ENCODE results near the gene CCL14. TPM values are rescaled to one million over a fixed set of nuclear protein-coding genes. Genes with fewer than 3 reads are reported as not detected.
A peak's percentile ranks its signal among the peaks of the same experiment; 100 is the strongest.

The CCL14 gene
- total and polyA plus RNA-seq, 2 of the 13 experiments (the other 11 are each of a cell fraction or from before 2014, with no cell fraction given): 1.1 to 1.7 TPM

DNA sequence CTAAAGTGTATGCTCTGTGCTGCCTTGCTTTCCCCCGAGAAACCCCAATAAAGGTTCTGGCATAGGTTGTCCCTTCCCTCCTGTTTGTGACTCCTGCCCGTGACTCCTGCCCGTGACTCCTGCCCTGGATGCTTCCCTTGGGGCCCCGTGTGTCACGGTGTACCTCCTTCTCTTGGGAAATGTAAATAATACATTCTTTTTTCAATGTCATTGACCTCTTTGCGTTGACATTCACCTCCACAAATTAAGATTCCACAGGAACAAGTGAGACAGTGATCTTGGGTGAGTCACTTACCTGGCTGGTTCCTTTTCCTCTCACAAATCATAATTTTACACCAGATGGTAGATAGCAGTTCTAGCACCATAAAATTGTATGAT is 14.2 kb upstream of the CCL14 start (continued):
- no peak for TF ChIP-seq NRL (CRISPR knock-in tag; IDR thresholded peaks at IDR 0.05; ENCODE audit: borderline replicate concordance)
- TF ChIP-seq ZBTB20 (CRISPR knock-in tag; IDR thresholded peaks at IDR 0.05; ENCODE audit: borderline replicate concordance, low read depth): no peak
- peak; percentile 75 to 79 for TF ChIP-seq NR2F1 (CRISPR knock-in tag; IDR thresholded peaks at IDR 0.05)
- peak; percentile 68; the same call in 1 of the 2 replicates for TF ChIP-seq SOX5 (CRISPR knock-in tag; IDR thresholded peaks at IDR 0.05; ENCODE audit: borderline replicate concordance)
- no peak for TF ChIP-seq ATAD3A (CRISPR knock-in tag; IDR thresholded peaks at IDR 0.05)
- TF ChIP-seq RFX1 (IDR thresholded peaks at IDR 0.05): no peak
- no peak for TF ChIP-seq TCF7L2 (IDR thresholded peaks at IDR 0.05; ENCODE audit: low read depth, low read length)
- no peak for TF ChIP-seq ELF1 (CRISPR knock-in tag; IDR thresholded peaks at IDR 0.05)
- TF ChIP-seq MEF2D (CRISPR knock-in tag; IDR thresholded peaks at IDR 0.05): no peak
- TF ChIP-seq ZMYM2 (CRISPR knock-in tag; IDR thresholded peaks at IDR 0.05): no peak
- no peak for TF ChIP-seq ZNF782 (CRISPR knock-in tag; IDR thresholded peaks at IDR 0.05; ENCODE audit: borderline replicate concordance)
- no peak for TF ChIP-seq HOXA7 (CRISPR knock-in tag; IDR thresholded peaks at IDR 0.05)
- no peak for TF ChIP-seq REL (CRISPR knock-in tag; conservative IDR thresholded peaks at IDR 0.05)
- no peak for TF ChIP-seq ZNF660 (CRISPR knock-in tag; IDR thresholded peaks at IDR 0.05; ENCODE audit: borderline replicate concordance, low read depth)
- TF ChIP-seq IKZF1 (IDR thresholded peaks at IDR 0.05): no peak
- no peak for TF ChIP-seq TOE1 (CRISPR knock-in tag; IDR thresholded peaks at IDR 0.05)
- TF ChIP-seq SALL2 (CRISPR knock-in tag; IDR thresholded peaks at IDR 0.05): no peak
- no peak for TF ChIP-seq YY1 (IDR thresholded peaks at IDR 0.05; ENCODE audit: insufficient read depth, insufficient replicate concordance, low read depth, low read length)
- TF ChIP-seq PCBP1 (IDR thresholded peaks at IDR 0.05; ENCODE audit: borderline replicate concordance, low read depth, low read length): no peak
- no peak; the same call in 1 of the 2 replicates for TF ChIP-seq MED1 (CRISPR knock-in tag; IDR thresholded peaks at IDR 0.05)
- TF ChIP-seq, protein P1, sequence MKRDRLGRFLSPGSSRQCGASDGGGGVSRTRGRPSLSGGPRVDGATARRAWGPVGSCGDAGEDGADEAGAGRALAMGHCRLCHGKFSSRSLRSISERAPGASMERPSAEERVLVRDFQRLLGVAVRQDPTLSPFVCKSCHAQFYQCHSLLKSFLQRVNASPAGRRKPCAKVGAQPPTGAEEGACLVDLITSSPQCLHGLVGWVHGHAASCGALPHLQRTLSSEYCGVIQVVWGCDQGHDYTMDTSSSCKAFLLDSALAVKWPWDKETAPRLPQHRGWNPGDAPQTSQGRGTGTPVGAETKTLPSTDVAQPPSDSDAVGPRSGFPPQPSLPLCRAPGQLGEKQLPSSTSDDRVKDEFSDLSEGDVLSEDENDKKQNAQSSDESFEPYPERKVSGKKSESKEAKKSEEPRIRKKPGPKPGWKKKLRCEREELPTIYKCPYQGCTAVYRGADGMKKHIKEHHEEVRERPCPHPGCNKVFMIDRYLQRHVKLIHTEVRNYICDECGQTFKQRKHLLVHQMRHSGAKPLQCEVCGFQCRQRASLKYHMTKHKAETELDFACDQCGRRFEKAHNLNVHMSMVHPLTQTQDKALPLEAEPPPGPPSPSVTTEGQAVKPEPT (CRISPR knock-in tag; IDR thresholded peaks at IDR 0.05; ENCODE audit: low read depth): no peak
- no peak for TF ChIP-seq KAT7 (CRISPR knock-in tag; IDR thresholded peaks at IDR 0.05; ENCODE audit: borderline replicate concordance)
- TF ChIP-seq SMAD1 (CRISPR knock-in tag; IDR thresholded peaks at IDR 0.05; ENCODE audit: borderline replicate concordance, low read depth): no peak
- TF ChIP-seq, protein P2, sequence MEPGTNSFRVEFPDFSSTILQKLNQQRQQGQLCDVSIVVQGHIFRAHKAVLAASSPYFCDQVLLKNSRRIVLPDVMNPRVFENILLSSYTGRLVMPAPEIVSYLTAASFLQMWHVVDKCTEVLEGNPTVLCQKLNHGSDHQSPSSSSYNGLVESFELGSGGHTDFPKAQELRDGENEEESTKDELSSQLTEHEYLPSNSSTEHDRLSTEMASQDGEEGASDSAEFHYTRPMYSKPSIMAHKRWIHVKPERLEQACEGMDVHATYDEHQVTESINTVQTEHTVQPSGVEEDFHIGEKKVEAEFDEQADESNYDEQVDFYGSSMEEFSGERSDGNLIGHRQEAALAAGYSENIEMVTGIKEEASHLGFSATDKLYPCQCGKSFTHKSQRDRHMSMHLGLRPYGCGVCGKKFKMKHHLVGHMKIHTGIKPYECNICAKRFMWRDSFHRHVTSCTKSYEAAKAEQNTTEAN (CRISPR knock-in tag; conservative IDR thresholded peaks at IDR 0.05): no peak
- TF ChIP-seq CCDC6 (CRISPR knock-in tag; IDR thresholded peaks at IDR 0.05): no peak
- peak; percentile 80; the same call in 1 of the 2 replicates for TF ChIP-seq NR2F6 (IDR thresholded peaks at IDR 0.05)
- peak; percentile 81; the same call in 1 of the 2 replicates for TF ChIP-seq NR2F6 (CRISPR knock-in tag; IDR thresholded peaks at IDR 0.05)
- TF ChIP-seq ZNF839 (CRISPR knock-in tag; IDR thresholded peaks at IDR 0.05; ENCODE audit: borderline replicate concordance): no peak
- TF ChIP-seq ZNF510 (CRISPR knock-in tag; IDR thresholded peaks at IDR 0.05; ENCODE audit: low read depth): no peak
- no peak for TF ChIP-seq MEIS2 (CRISPR knock-in tag; IDR thresholded peaks at IDR 0.05)
- TF ChIP-seq DNMT3B (CRISPR knock-in tag; conservative IDR thresholded peaks at IDR 0.05): no peak
